SK-N-SH (cell line): Measurements from ENCODE around the gene ADIRF. TPM values are rescaled to one million over a fixed set of nuclear protein-coding genes. Genes with fewer than 3 reads are reported as not detected.

Experiments
- CTCF ChIA-PET: fragments of 300-600, 350-600 bp; formaldehyde crosslinking; extraction: SDS; loops from one replicate; lab custom pipeline; 2021; lab: Yijun Ruan, JAX
- POLR2A ChIA-PET: fragments of 350-600 bp; sonication (Branson Sonifier 250); formaldehyde crosslinking; extraction: SDS; loops from one replicate; lab custom pipeline; 2020; ENCODE audit warnings: antibody characterized with exemption, inconsistent platforms; lab: Yijun Ruan, JAX
- DNase-seq: peaks from one replicate; pipeline ENCODE4 v3.0.0; 2012
- H2AFZ ChIP-seq: fragments of 200-600 bp; sonication (generic); 2 replicates; pipeline ENCODE4 v1.8.1; 2016; ENCODE audit warnings: antibody characterized with exemption, mild to moderate bottlenecking, low read depth
- H3F3A ChIP-seq: fragments of 200-600 bp; sonication (generic); replicated peaks from 2 replicates; pipeline ENCODE3; 2016; ENCODE audit warnings: antibody characterized with exemption, mild to moderate bottlenecking; ENCODE audit not compliant: insufficient read depth
- H3K27ac ChIP-seq, 2 experiments: fragments of 200-500 bp in 1 of 2; fragments of 200-600 bp in 1 of 2; sonication (Bioruptor generic) in 1 of 2; sonication (generic), shearing (Covaris generic) in 1 of 2; 2 replicates each; pipeline versions ENCODE4 v1.5.1 to v1.6.1; 2014 to 2016; ENCODE audit warnings: low read depth in 2 of 2, inconsistent platforms in 1 of 2, low read length in 1 of 2, mild to moderate bottlenecking in 1 of 2, mixed read lengths in 1 of 2
- H3K27me3 ChIP-seq: fragments of 200-600 bp; sonication (generic), shearing (Covaris generic); 2 replicates; pipeline ENCODE4 v1.6.1; 2016; ENCODE audit warnings: mixed run types; ENCODE audit not compliant: insufficient read depth
- H3K36me3 ChIP-seq, 2 experiments: fragments of 200-500 bp in 1 of 2; fragments of 200-600 bp in 1 of 2; sonication (Bioruptor generic) in 1 of 2; sonication (generic) in 1 of 2; replicated peaks in 1 of 2; 2 replicates each; pipeline versions ENCODE3 to v1.5.1; 2014 to 2016; ENCODE audit warnings: low read length in 1 of 2, mild to moderate bottlenecking in 1 of 2; ENCODE audit not compliant: insufficient read depth in 2 of 2, control insufficient read depth in 1 of 2
- H3K4me1 ChIP-seq, 2 experiments: fragments of 200-500 bp in 1 of 2; fragments of 200-600 bp in 1 of 2; sonication (Bioruptor generic) in 1 of 2; sonication (generic), shearing (Covaris generic) in 1 of 2; 2 replicates each; pipeline versions ENCODE4 v1.5.1 to v1.6.1; 2014 to 2016; ENCODE audit warnings: low read depth in 1 of 2, low read length in 1 of 2, mixed run types in 1 of 2; ENCODE audit not compliant: insufficient read depth in 2 of 2, control insufficient read depth in 1 of 2
- H3K4me2 ChIP-seq: fragments of 200-600 bp; sonication (generic), shearing (Covaris generic); 2 replicates; pipeline ENCODE4 v1.6.1; 2017; ENCODE audit warnings: mixed run types
- H3K4me3 ChIP-seq, 2 experiments: fragments of 200-500 bp in 1 of 2; fragments of 200-600 bp in 1 of 2; sonication (Bioruptor generic) in 1 of 2; sonication (generic), shearing (Covaris generic) in 1 of 2; 2 replicates each; pipeline versions ENCODE4 v1.5.1 to v1.8.1; 2014 to 2016; ENCODE audit warnings: low read depth in 2 of 2, inconsistent platforms in 1 of 2, low read length in 1 of 2, mild to moderate bottlenecking in 1 of 2, mixed read lengths in 1 of 2, moderate library complexity in 1 of 2
- H3K79me2 ChIP-seq: fragments of 200-600 bp; sonication (generic); 2 replicates; pipeline ENCODE4 v1.8.1; 2017; ENCODE audit warnings: mild to moderate bottlenecking; ENCODE audit not compliant: insufficient read depth
- H3K9ac ChIP-seq: fragments of 200-600 bp; sonication (generic); 2 replicates; pipeline ENCODE4 v1.6.1; 2017; ENCODE audit warnings: mixed run types
- H3K9me2 ChIP-seq: fragments of 200-600 bp; sonication (generic); 2 replicates; pipeline ENCODE4 v1.6.1; 2017; ENCODE audit warnings: mixed run types
- H3K9me3 ChIP-seq: fragments of 200-600 bp; sonication (generic); 2 replicates; pipeline ENCODE4 v1.6.1; 2017; ENCODE audit warnings: mixed run types, mild to moderate bottlenecking, moderate library complexity
- H4K20me1 ChIP-seq: fragments of 200-600 bp; sonication (generic); 2 replicates; pipeline ENCODE4 v1.6.1; 2017; ENCODE audit warnings: mild to moderate bottlenecking, mixed run types; ENCODE audit not compliant: insufficient read depth
- CTCF ChIP-seq: fragments of 200-600 bp; sonication (generic); IDR thresholded peaks from 2 replicates; pipeline ENCODE4 v1.6.1; 2017; ENCODE audit warnings: antibody characterized with exemption, mild to moderate bottlenecking, moderate library complexity
- EP300 ChIP-seq, 2 experiments: IDR thresholded peaks; 2 replicates each; pipeline versions ENCODE4 v1.4.0 to v1.6.1; 2012; ENCODE audit warnings: borderline replicate concordance in 1 of 2, low read depth in 1 of 2, low read length in 1 of 2
- FOSL2 ChIP-seq: IDR thresholded peaks from 2 replicates; pipeline ENCODE4 v1.4.0; 2012; ENCODE audit warnings: low read depth, mild to moderate bottlenecking, moderate library complexity, borderline replicate concordance
- GABPA ChIP-seq: IDR thresholded peaks from 2 replicates; pipeline ENCODE4 v1.4.0; 2012; ENCODE audit warnings: low read depth, mild to moderate bottlenecking
- MAX ChIP-seq: IDR thresholded peaks from 2 replicates; pipeline ENCODE4 v1.4.0; 2012; ENCODE audit warnings: low read depth
- MEF2A ChIP-seq: IDR thresholded peaks from 2 replicates; pipeline ENCODE4 v1.4.0; 2012; ENCODE audit warnings: low read depth, borderline replicate concordance
- PBX3 ChIP-seq: IDR thresholded peaks from 2 replicates; pipeline ENCODE4; 2012
- RAD21 ChIP-seq: IDR thresholded peaks from 2 replicates; pipeline ENCODE4 v1.6.1; 2012; ENCODE audit warnings: mild to moderate bottlenecking, low read length
- SIN3A ChIP-seq: IDR thresholded peaks from 2 replicates; pipeline ENCODE4 v1.6.1; 2012; ENCODE audit warnings: low read depth, mild to moderate bottlenecking, low read length, moderate library complexity, borderline replicate concordance
- SMC3 ChIP-seq: IDR thresholded peaks from 2 replicates; pipeline ENCODE4 v1.6.1; 2012; ENCODE audit warnings: low read depth, low read length, improper control_type of control experiment
- TAF1 ChIP-seq: IDR thresholded peaks from 2 replicates; pipeline ENCODE4 v1.6.1; 2012; ENCODE audit warnings: low read depth, mild to moderate bottlenecking, low read length, moderate library complexity, borderline replicate concordance
- TEAD4 ChIP-seq: IDR thresholded peaks from 2 replicates; pipeline ENCODE4 v1.4.0; 2012; ENCODE audit warnings: mild to moderate bottlenecking, borderline replicate concordance; ENCODE audit not compliant: insufficient read depth
- USF2 ChIP-seq: fragments of 150-350 bp; IDR thresholded peaks from 2 replicates; pipeline ENCODE4 v1.6.1; 2017; ENCODE audit warnings: antibody characterized with exemption, low read length, low read depth, borderline replicate concordance
- YY1 ChIP-seq: IDR thresholded peaks from 2 replicates; pipeline ENCODE4 v1.4.0; 2012; ENCODE audit warnings: low read depth, mild to moderate bottlenecking
- ZBTB33 ChIP-seq: IDR thresholded peaks from 2 replicates; pipeline ENCODE4 v1.4.0; 2012; ENCODE audit warnings: low read depth, borderline replicate concordance
- WGBS: methylation state at CpG from one replicate; pipeline ENCODE4 v1.1.6; 2017; ENCODE audit warnings: low lambda C conversion rate; 5-methylcytosine and 5-hydroxymethylcytosine counted together
- polyA plus RNA-seq, 3 experiments: library from polyadenylated mRNA; depleted of rRNA; stranded (reverse); fragments of >200 nt; gene quantifications; 2 replicates each; pipeline ENCODE4 v1.2.3, GENCODE V29; 2012

ADIRF gene
- polyA plus RNA-seq, 1 of the 3 experiments (the other 2 are of a cell fraction): not detected

GRCh38 chr10:86970982-86971231 is 2.6 kb downstream of the ADIRF start:
- TF ChIP-seq MEF2A (no peak), SIN3A (no peak), CTCF (no peak), FOSL2 (no peak), RAD21 (no peak), USF2 (no peak), PBX3 (no peak), YY1 (no peak), TEAD4 (no peak), SMC3 (no peak), TAF1 (no peak), MAX (no peak), EP300 (IDR thresholded peaks at IDR 0.05; ENCODE audit: borderline replicate concordance in 1 of 2, low read depth in 1 of 2, low read length in 1 of 2) (no peak), GABPA (no peak), ZBTB33 (no peak)
- DNase-seq: peak; percentile 27
- Histone ChIP-seq H3K79me2 (no peaks in the 10 kb centered on the region), H3K27me3 (no peaks in the 10 kb centered on the region), H3K4me2 (no peak overlapping the region), H2AFZ (no peak overlapping the region), H3K27ac (no peak overlapping the region), H3K36me3 (no peaks in the 10 kb centered on the region), H3K9ac (no peak overlapping the region), H3K4me1 (peaks cover 0 to 6% of the 10 kb centered on the region in 2 experiments; a peak in 1 of 4 replicates), H3K4me3 (no peak overlapping the region), H3K9me3 (no peaks in the 10 kb centered on the region), H3F3A (no peaks in the 10 kb centered on the region), H4K20me1 (no peaks in the 10 kb centered on the region), H3K9me2 (no peaks in the 10 kb centered on the region)
- 80% methylated on average over 1 of the region's 20 CpGs for WGBS
- POLR2A ChIA-PET: no interaction called here
- CTCF ChIA-PET: interaction anchor here (1.0 kb wide), 1 partner anchor 32 kb away, joined by 3 read pairs; no protein-coding TSS in a partner anchor
